OCI-LY3 (cell line): ENCODE measurements around the gene OR3A2.
"Not testable (repeated sequence)": the region's sequence is repeated elsewhere in the genome, so short reads cannot be mapped to it uniquely, and the experiment has no call there.

Source experiments
- CTCF ChIP-seq: fragments of 200-600, 300-600 bp; sonication (generic); IDR thresholded peaks from 2 replicates; pipeline ENCODE4 v1.5.1; 2014; ENCODE audit warnings: antibody characterized with exemption, low read length, low read depth
- EZH2phosphoT487 ChIP-seq: fragments of 200-600 bp; shearing (Covaris generic); IDR thresholded peaks from 2 replicates; pipeline ENCODE4 v1.6.1; 2018; ENCODE audit warnings: antibody characterized with exemption, mixed run types, low read depth

- TF ChIP-seq CTCF, EZH2phosphoT487: not testable (repeated sequence)
These were observed 141.3 kb downstream of the OR3A2 start for GRCh38 chr17:3244841-3245240.
